GM20431 (cell line): ENCODE measurements around the gene IL1RL2.

Source experiments
- in situ Hi-C: fragments of 300-500 bp; cut with MseI, MboI; formaldehyde crosslinking; loops from one replicate; pipeline ENCODE4 v1.15.0; 2020; ENCODE audit warnings: low sequenced_read_pairs; ENCODE audit not compliant: unreplicated experiment

The IL1RL2 gene

DNA sequence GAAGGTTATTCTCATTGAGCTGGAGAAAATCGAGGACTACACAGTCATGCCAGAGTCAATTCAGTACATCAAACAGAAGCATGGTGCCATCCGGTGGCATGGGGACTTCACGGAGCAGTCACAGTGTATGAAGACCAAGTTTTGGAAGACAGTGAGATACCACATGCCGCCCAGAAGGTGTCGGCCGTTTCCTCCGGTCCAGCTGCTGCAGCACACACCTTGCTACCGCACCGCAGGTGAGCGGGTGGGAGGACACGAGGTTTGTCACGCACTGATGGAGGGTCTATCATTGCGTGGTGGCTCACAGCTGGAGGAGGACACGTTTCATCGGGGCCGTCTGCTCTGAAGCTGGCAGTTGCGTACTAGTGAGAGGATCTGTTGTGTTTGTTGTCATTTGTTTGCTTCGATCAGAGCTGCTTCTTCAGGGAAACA is 48.2 kb downstream of the IL1RL2 start:
- in situ Hi-C loops, result loop anchor here (10.0 kb wide), 1 partner anchor 210 kb away; no protein-coding TSS in a partner anchor

- in situ Hi-C loops, result loop anchor here (10.0 kb wide), 1 partner anchor 211 kb away; no protein-coding TSS in a partner anchor
Observed at GRCh38 chr2:102235491-102235890, 48.7 kb downstream of the IL1RL2 start.

GRCh38 chr2:102236132-102236531 is 49.3 kb downstream of the IL1RL2 start:
- in situ Hi-C loops, result loop anchor here (10.0 kb wide), 1 partner anchor 211 kb away; no protein-coding TSS in a partner anchor

- in situ Hi-C loops, result loop anchor here (10.0 kb wide), 1 partner anchor 212 kb away; no protein-coding TSS in a partner anchor
Observed at GRCh38 chr2:102237176-102237575, 50.4 kb downstream of the IL1RL2 start.

GRCh38 chr2:102238039-102238756 is 51.4 kb downstream of the IL1RL2 start:
- in situ Hi-C loops, result loop anchor here (10.0 kb wide), 1 partner anchor 213 kb away; no protein-coding TSS in a partner anchor

- in situ Hi-C loops, result loop anchor here (10.0 kb wide), 1 partner anchor 214 kb away; no protein-coding TSS in a partner anchor
Observed at GRCh38 chr2:102238778-102239177, 52.0 kb downstream of the IL1RL2 start.

DNA sequence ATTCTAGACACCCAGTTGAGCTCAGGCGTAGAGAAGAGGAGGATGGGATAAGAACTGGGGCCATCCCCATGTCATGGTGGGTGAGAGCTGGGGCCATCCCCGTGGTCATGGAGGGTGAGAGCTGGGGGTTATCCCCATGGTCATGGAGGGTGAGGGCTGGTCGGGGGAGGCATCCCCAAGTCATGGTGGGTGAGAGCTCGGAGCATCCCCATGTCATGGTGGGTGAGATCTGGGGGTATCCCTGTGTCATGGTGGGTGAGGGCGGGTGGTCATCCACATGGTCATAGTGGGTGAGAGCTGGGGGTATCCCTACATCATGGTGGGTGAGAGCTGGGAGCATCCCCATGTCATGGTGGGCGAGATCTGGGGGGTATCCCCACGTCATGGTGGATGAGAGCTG is 52.5 kb downstream of the IL1RL2 start:
- in situ Hi-C loops, result loop anchor here (10.0 kb wide), 1 partner anchor 215 kb away; no protein-coding TSS in a partner anchor

- in situ Hi-C loops, result loop anchor here (10.0 kb wide), 1 partner anchor 204 kb away; no protein-coding TSS in a partner anchor
Observed at GRCh38 chr2:102240640-102241370, 54.0 kb downstream of the IL1RL2 start.

DNA sequence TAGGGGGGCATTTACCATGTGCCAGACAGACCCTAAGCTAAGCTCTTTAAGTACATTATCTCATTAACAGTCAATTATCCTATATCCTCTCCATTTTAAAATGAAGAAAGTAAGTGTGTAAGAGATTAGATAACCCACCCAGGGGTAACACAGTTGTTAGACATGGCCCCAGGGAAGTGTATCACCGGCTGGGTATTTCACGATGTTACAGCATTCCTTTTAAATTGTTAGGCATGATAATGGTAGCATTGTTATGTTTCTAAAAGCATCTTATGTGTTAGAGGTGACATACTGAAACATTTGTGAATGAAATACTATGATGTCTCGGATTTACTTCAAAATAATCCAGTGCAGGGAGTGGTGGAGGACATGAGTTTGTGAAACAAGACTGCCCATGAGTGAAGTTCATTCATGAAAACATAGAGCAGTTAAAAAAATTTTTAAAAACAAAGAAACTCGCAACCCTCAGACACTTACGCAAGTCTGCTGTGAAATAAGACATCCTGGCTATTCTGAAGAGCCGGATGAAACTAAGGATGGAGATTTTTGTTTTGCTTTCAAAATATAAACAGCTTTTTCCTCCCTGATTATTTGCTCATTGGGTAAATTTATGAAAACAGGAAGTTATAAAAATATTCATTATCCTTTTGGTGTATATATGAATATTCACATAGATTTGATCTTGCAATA is 54.9 kb downstream of the IL1RL2 start:
- in situ Hi-C loops, result loop anchor here (10.0 kb wide), 1 partner anchor 203 kb away; no protein-coding TSS in a partner anchor

DNA sequence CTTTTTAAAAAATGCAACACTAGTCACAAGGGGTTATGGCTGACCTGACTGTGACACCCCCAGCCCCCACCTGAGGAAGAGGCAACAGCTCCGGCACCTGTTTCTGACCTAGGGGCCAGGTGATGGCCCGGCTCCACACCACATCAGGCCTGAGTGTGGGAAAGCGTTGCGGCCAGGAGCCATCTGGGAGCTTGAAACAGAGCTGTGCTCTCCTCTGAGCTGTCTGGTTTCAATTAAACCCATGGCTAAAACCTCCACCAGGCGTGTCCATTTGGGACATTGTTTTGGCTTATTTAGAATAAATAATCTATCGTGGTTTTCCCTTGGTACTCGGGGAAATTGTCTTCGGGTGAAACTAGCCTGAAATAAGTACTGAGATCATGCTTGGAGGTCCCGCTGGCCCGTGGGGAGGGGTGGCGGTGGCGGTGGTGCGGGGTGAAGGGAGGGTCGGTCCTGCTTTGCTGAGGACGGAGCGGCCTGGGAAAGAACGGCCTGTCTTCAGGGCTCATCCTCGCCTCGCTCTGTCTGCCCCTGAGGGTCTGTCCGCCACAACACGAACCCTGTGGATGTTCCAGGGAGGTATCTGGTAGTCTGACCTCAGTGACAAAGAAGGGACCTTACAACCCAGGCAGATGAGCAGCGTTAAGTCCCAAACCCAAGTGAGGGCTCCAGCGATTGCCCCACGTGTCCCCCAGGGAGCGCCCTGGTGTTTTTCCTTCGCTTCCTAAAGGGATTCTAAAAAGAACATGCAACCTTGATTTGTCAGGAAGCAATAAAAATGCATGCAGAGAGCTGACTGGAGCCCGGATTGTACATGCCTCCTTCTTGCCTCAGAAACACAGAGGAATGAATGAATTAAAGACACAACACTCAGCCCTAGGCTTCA is 58.7 kb downstream of the IL1RL2 start:
- in situ Hi-C loops, result loop anchor here (10.0 kb wide), 1 partner anchor 199 kb away; no protein-coding TSS in a partner anchor

DNA sequence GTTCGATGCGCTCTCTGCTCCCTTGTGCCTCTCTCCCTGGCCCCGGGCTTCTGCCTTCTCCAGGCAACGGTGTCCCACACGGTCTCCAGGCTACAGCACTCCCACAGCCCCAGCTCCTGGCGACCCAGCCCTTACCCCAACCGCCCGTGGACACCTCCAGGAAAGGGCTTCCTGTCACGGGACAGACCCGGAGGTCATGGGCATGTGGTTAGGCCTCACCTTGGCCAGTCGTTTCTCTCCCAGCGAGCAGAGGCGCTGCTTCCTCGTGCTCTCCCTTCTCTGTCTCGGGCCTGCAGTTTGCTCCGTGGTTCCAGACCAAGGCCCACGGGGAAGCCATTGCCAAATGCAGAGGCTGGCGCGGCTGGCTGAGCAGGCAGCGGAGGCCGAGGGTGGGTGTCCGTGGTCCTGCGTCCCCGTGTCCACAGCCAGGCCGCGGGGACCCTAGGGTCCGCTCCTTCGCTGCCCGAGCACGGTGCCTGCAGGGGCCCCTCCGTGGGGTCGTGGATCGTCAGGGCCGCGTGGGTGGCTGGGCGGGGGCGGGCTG is 63.5 kb downstream of the IL1RL2 start:
- in situ Hi-C loops, result no loop called here

DNA sequence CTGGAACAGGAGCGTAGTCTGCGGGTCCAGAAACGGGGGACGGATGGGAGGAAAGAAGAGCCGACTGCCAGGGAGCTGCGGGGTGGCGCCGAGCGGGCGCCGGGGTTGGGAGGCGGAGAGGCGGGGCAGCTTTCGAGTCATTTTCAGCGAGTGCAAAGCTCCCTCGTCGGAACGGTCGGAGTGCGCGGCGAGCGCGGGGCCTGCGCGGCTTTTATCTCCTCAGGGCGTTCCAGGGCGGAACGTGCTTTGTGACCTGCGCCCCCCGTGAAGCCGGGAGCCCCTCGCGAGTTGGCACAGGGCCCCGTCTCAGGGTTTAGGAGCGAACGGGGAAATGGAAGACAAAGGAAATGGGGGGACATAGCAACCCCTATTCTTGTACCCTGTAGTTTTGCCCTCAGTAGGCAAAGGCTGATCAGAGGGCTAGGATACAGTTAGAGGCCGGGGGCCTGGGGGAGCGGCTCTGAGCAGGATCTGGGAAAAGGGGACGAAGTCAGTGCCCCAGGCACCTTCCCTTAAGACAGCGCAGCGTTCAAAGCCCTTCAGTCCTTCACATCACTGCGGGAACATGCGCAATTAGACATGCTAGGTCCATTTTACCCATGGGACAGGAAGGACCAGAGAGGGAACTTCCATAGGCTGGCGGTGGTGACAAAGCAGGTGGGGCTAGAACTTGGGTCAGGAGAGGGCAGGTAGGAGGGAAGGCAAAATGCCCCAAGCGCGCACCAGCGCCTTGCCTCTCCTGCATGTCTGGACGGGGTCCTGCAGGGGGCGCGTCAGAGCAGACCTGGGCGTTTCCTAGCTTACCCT is 64.4 kb downstream of the IL1RL2 start:
- in situ Hi-C loops, result no loop called here

- in situ Hi-C loops, result no loop called here
Observed at GRCh38 chr2:102251849-102252203, 65.0 kb downstream of the IL1RL2 start.

DNA sequence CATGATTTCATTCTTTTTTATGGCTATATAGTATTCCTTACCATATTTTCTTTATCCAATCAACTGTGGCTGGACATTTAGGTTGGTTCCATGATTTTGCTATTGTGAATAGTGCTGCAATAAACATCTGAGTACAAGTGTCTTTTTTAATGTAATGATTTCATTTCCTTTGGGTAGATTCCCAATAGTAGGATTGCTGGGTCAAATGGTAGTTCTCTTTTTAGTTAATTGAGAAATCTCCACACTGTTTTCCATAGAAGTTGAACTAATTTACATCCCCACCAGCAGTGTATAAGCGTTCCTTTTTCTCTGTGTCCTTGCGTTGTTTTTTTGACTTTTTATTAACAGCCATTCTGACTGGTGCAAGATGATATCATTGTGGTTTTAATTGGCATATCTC is 65.4 kb downstream of the IL1RL2 start:
- in situ Hi-C loops, result no loop called here

GRCh38 chr2:102253140-102253752 is 66.4 kb downstream of the IL1RL2 start:
- in situ Hi-C loops, result no loop called here

DNA sequence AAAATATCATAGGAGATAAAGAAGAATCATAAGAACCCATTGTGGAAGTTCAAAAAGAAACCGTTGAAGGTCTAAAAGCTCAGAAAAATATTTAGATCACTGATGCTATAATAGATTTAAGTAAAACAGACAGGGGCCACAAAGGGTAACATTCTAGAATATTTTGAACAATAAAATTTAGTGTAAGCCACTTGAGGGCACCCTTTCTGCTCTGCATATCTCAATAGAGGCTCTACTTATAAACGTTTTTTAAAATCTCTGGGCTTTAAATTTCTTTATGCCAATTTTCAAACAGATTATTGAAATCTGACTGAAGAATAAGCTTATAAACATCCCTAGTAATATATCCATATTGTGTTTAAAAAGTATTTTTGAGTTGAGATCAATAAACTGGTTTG is 66.9 kb downstream of the IL1RL2 start:
- in situ Hi-C loops, result no loop called here

DNA sequence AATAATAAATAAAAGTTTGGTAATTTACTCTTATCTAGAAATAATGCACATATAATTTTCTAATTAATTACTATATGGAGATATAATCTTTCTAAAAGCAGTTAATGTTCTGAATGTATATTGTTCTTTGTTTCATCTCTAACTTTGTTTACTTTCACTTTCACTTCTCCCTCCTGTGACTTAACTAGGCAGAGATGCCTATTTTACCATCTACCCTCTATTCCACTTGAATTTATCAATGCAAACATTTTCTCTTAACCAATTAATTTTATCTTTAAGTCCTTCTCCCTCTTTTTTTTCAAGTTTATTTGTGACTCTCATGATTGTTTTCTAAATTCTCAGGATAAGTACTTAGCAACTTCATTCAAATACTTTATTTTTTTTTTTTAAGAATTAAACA is 69.5 kb downstream of the IL1RL2 start:
- in situ Hi-C loops, result no loop called here

GRCh38 chr2:102256874-102257462 is 70.1 kb downstream of the IL1RL2 start:
- in situ Hi-C loops, result no loop called here
